B cell (primary cell): Measurements from ENCODE around the gene BIRC5. TPM values are rescaled to one million over a fixed set of nuclear protein-coding genes. Genes with fewer than 3 reads are reported as not detected.

Experiments
- ATAC-seq: fragments of 200-7000 bp; cut with Tn5 transposase; one replicate; pipeline ENCODE4 v1.10.0; 2021; ENCODE audit warnings: low read depth, mild to moderate bottlenecking, moderate number of reproducible peaks, moderate library complexity
- CTCF ChIA-PET: fragments of 350-600 bp; sonication (Branson Sonifier 250); formaldehyde crosslinking; loops from one replicate; lab custom pipeline; 2021; ENCODE audit warnings: antibody characterized with exemption, inconsistent platforms; lab: Charles Lee
- POLR2A ChIA-PET: fragments of 350-600 bp; sonication (Branson Sonifier 250); formaldehyde crosslinking; loops from one replicate; lab custom pipeline; 2021; ENCODE audit warnings: antibody characterized with exemption; lab: Charles Lee
- DNase-seq: peaks from one replicate; pipeline ENCODE4 v3.0.0; 2013
- H2AFZ ChIP-seq: 2 replicates; pipeline ENCODE4 v1.6.1; 2012; ENCODE audit warnings: mild to moderate bottlenecking, low read depth, low read length; ENCODE audit not compliant: insufficient read depth, poor library complexity, severe bottlenecking
- H3K27ac ChIP-seq, 2 donors: 1 replicate in 1 of 2; 2 replicates in 1 of 2; pipeline ENCODE4 v1.5.1; 2012 to 2013; ENCODE audit warnings: low read length in 2 of 2, mild to moderate bottlenecking in 2 of 2, moderate library complexity in 1 of 2
- H3K27me3 ChIP-seq, 4 experiments: fragments of 200-600 bp in 1 of 4; sonication (generic) in 1 of 4; replicated peaks in 1 of 4; 1 replicate in 2 of 4; 2 replicates in 2 of 4; pipeline versions ENCODE4 v1.6.1 to v1.7.0; 2013 to 2016; ENCODE audit warnings: low read length in 3 of 4, mild to moderate bottlenecking in 2 of 4, mixed read lengths in 1 of 4, moderate library complexity in 1 of 4; ENCODE audit not compliant: insufficient read depth in 4 of 4, control insufficient read depth in 3 of 4; ENCODE audit errors: control extremely low read depth in 1 of 4
- H3K36me3 ChIP-seq, 2 experiments: replicated peaks in 1 of 2; 1 replicate in 1 of 2; 2 replicates in 1 of 2; pipeline versions ENCODE4 v1.6.1 to v1.7.1; 2013; ENCODE audit warnings: low read length in 1 of 2; ENCODE audit not compliant: insufficient read depth in 2 of 2, control insufficient read depth in 1 of 2; ENCODE audit errors: control extremely low read depth in 1 of 2, extremely low read depth in 1 of 2
- H3K4me1 ChIP-seq, 2 donors: fragments of 200-600 bp in 1 of 2; sonication (generic) in 1 of 2; 1 replicate in 1 of 2; 2 replicates in 1 of 2; pipeline versions ENCODE4 v1.5.1 to v1.6.1; 2013 to 2017; ENCODE audit warnings: low read length in 2 of 2; ENCODE audit not compliant: control insufficient read depth in 2 of 2, insufficient read depth in 2 of 2
- H3K4me2 ChIP-seq: replicated peaks from 2 replicates; pipeline ENCODE3; 2012; ENCODE audit warnings: mild to moderate bottlenecking, low read depth, low read length; ENCODE audit not compliant: poor library complexity, severe bottlenecking
- H3K4me3 ChIP-seq, 5 experiments: fragments of 200-600 bp in 1 of 5; sonication (generic) in 1 of 5; 1 replicate in 3 of 5; 2 replicates in 2 of 5; pipeline versions ENCODE4 v1.5.1 to v1.7.0; 2011 to 2016; ENCODE audit warnings: low read length in 4 of 5, mild to moderate bottlenecking in 4 of 5, low read depth in 2 of 5, control low read depth in 1 of 5, moderate library complexity in 1 of 5; ENCODE audit not compliant: insufficient read depth in 1 of 5; ENCODE audit errors: control extremely low read depth in 1 of 5, extremely low read depth in 1 of 5
- H3K79me2 ChIP-seq: fragments of 200-600 bp; sonication (generic); one replicate; pipeline ENCODE4 v1.6.0; 2016; ENCODE audit warnings: low read length; ENCODE audit not compliant: control insufficient read depth, insufficient read depth
- H3K9ac ChIP-seq: fragments of 200-600 bp; sonication (generic); 2 replicates; pipeline ENCODE4 v1.6.1; 2017; ENCODE audit warnings: mild to moderate bottlenecking, low read length, moderate library complexity
- H3K9me3 ChIP-seq, 3 donors: one replicate each; pipeline versions ENCODE4 v1.6.1 to v1.7.1; 2013; ENCODE audit warnings: low read length in 2 of 3; ENCODE audit not compliant: control insufficient read depth in 2 of 3, insufficient read depth in 1 of 3; ENCODE audit errors: control extremely low read depth in 1 of 3
- H4K20me1 ChIP-seq: 2 replicates; pipeline ENCODE4 v1.6.0; 2012; ENCODE audit warnings: mild to moderate bottlenecking, low read length; ENCODE audit not compliant: insufficient read depth, control insufficient read depth, poor library complexity, severe bottlenecking
- H3K27ac Mint-ChIP-seq: one replicate; pipeline ENCODE4 v1.8.0; 2021; ENCODE audit warnings: mixed read lengths
- H3K27me3 Mint-ChIP-seq: one replicate; pipeline ENCODE4 v1.8.0; 2021; ENCODE audit warnings: mixed read lengths
- H3K4me1 Mint-ChIP-seq: one replicate; pipeline ENCODE4 v1.8.0; 2021; ENCODE audit warnings: mixed read lengths
- H3K4me3 Mint-ChIP-seq: one replicate; pipeline ENCODE4 v1.8.0; 2021; ENCODE audit warnings: mixed read lengths
- H3K9me3 Mint-ChIP-seq: one replicate; pipeline ENCODE4 v1.8.0; 2022; ENCODE audit warnings: mixed read lengths; ENCODE audit not compliant: insufficient read depth
- EZH2 ChIP-seq: IDR thresholded peaks from 2 replicates; pipeline ENCODE4 v1.6.1; 2012; ENCODE audit warnings: borderline replicate concordance, low read depth, mild to moderate bottlenecking, moderate library complexity, low read length; ENCODE audit not compliant: insufficient read depth, poor library complexity, severe bottlenecking
- WGBS: methylation state at CpG from one replicate; pipeline ENCODE4 v1.1.5; 2013; ENCODE audit warnings: missing lambda C conversion rate; ENCODE audit not compliant: insufficient coverage; 5-methylcytosine and 5-hydroxymethylcytosine counted together
- intact Hi-C: fragments of 100-400 bp; cut with micrococcal nuclease; formaldehyde crosslinking; loops from one replicate; pipeline ENCODE4 v1.10.0; 2022
- polyA plus RNA-seq: library from polyadenylated mRNA; depleted of rRNA; stranded (reverse); fragments of >200 nt; gene quantifications from 2 replicates; pipeline ENCODE4 v1.2.3, GENCODE V29; 2012
- total RNA-seq, 2 donors: library from RNA; stranded (reverse); fragments of 120-200 nt in 1 of 2; gene quantifications; 1 replicate in 1 of 2; 2 replicates in 1 of 2; pipeline versions ENCODE4 v1.2.3 to v1.2.4, GENCODE V29; 2013 to 2022
- TF ChIP-seq, protein P1 (sequence below): fragments of 200-600 bp; IDR thresholded peaks from one replicate; pipeline ENCODE4 v1.8.0; 2022; ENCODE audit warnings: antibody characterized with exemption, mild to moderate bottlenecking

The BIRC5 gene
- total and polyA plus RNA-seq, 2 donors (not counting 1 experiment from before 2014, with no cell fraction given), result 0.33 to 0.84 TPM

DNA sequence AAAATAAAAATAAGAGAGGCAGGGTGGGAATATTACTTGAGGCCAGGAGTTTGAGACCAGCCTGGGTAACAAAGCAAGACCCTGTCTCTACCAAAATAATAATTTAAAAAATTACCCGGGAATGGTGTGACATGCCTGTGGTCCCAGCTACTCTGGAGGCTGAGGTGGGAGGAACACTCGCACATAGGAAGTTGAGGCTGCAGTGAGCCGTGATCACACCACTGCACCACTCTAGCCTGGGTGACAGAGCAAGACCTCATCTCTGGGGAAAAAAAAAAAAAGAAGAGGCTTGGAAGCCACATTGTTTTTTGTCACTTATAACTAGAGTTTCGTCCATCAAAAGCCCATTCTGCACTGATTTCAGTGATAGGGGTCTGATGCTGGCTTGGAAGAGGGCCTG is 14.1 kb downstream of the BIRC5 start:
- Histone ChIP-seq H3K36me3 (no peaks in the 10 kb centered on the region), H3K27ac (no peak overlapping the region), H3K9me3 (peaks cover 0 to 14% (median 0%) of the 10 kb centered on the region in 3 donors), H3K9ac (no peak overlapping the region), H3K4me2 (no peak overlapping the region), H3K27me3 (peaks cover 0 to 57% (median 24%) of the 10 kb centered on the region in 4 experiments), H3K4me3 (no peak overlapping the region), H2AFZ (no peak overlapping the region), H3K79me2 (no peaks in the 10 kb centered on the region), H3K4me1 (peaks cover 22 to 25% of the 10 kb centered on the region in 2 donors), H4K20me1 (no peaks in the 10 kb centered on the region)
- Mint-ChIP-seq H3K4me3 (no peak overlapping the region), H3K27me3 (peaks cover 18% of the 10 kb centered on the region), H3K9me3 (no peaks in the 10 kb centered on the region), H3K4me1 (peaks cover 15% of the 10 kb centered on the region), H3K27ac (no peak overlapping the region)
- no peak for ATAC-seq
- ChIA-PET CTCF (interaction anchor here (0.6 kb wide), 1 partner anchor 112 kb away, joined by 3 read pairs; no protein-coding TSS in a partner anchor), POLR2A (no interaction called here)
- no peak for TF ChIP-seq EZH2
- whole genome bisulfite sequencing, result 44% methylated on average over 3 of the region's 4 CpGs
- intact Hi-C loops, result no loop called here
- no peak for DNase-seq

DNA sequence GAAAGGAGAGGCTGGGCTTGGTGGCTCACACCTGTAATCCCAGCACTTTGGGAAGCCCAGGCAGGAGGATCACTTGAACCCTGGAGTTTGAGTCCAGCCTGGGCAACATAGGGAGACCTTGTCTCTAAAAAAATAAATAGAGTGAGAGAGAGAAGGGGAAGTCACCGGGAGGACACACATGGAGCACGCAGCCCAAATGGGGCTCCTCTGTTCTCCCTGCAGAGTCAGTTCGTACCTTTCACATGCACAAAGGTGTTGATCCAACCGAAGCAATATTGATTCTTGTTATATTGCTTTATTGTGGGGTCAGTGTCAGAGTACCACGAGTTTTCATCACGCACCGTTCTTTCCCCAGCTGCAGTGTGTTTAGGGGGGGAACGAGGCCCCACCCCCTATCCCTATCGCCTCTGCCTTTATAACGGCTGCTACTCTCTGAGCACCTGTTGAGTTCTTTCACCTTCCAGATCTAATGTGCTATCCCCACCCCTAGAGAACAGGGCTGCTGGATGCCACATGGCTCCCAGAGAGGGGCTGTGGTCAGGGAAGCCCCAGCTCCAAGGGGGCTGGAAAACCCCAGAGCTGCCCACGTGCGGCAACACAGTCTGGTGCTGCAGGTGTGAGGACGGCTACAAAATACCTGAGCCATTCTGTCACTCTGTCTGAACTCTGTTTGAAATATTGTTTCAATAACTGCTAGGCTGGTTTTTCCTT is 16.4 kb downstream of the BIRC5 start:
- H3K79me2 ChIP-seq, result no peaks in the 10 kb centered on the region
- ChIA-PET POLR2A (no interaction called here), CTCF (no interaction called here)
- no peak overlapping the region for H3K9ac ChIP-seq
- peaks cover 22 to 25% of the 10 kb centered on the region in 2 donors for H3K4me1 ChIP-seq
- DNase-seq (peak; percentile 31), ATAC-seq (no peak)
- intact Hi-C loops, result no loop called here
- WGBS, result 70% methylated on average over 7 of the region's 13 CpGs
- H4K20me1 ChIP-seq, result no peaks in the 10 kb centered on the region
- no peaks in the 10 kb centered on the region for H3K9me3 Mint-ChIP-seq
- H3K4me2 ChIP-seq, result no peak overlapping the region
- TF ChIP-seq, protein P1, sequence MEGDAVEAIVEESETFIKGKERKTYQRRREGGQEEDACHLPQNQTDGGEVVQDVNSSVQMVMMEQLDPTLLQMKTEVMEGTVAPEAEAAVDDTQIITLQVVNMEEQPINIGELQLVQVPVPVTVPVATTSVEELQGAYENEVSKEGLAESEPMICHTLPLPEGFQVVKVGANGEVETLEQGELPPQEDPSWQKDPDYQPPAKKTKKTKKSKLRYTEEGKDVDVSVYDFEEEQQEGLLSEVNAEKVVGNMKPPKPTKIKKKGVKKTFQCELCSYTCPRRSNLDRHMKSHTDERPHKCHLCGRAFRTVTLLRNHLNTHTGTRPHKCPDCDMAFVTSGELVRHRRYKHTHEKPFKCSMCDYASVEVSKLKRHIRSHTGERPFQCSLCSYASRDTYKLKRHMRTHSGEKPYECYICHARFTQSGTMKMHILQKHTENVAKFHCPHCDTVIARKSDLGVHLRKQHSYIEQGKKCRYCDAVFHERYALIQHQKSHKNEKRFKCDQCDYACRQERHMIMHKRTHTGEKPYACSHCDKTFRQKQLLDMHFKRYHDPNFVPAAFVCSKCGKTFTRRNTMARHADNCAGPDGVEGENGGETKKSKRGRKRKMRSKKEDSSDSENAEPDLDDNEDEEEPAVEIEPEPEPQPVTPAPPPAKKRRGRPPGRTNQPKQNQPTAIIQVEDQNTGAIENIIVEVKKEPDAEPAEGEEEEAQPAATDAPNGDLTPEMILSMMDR, result no peak
- TF ChIP-seq EZH2, result no peak
- H3K27me3 Mint-ChIP-seq, result peaks cover 21% of the 10 kb centered on the region
- H3K27ac Mint-ChIP-seq, result no peak overlapping the region
- no peak overlapping the region for H3K27ac ChIP-seq
- no peak overlapping the region for H2AFZ ChIP-seq
- H3K4me3 Mint-ChIP-seq, result peak overlapping the region; percentile 37
- no peaks in the 10 kb centered on the region for H3K36me3 ChIP-seq
- peaks cover 15% of the 10 kb centered on the region for H3K4me1 Mint-ChIP-seq
- H3K4me3 ChIP-seq, result no peak overlapping the region
- peaks cover 0 to 65% (median 25%) of the 10 kb centered on the region in 4 experiments for H3K27me3 ChIP-seq
- H3K9me3 ChIP-seq, result peaks cover 0 to 14% (median 0%) of the 10 kb centered on the region in 3 donors
